Osteoblast (primary cell): ENCODE results near the gene DRAXIN. TPM values are rescaled to one million over a fixed set of nuclear protein-coding genes. Genes with fewer than 3 reads are reported as not detected.

Experiments used
- DNase-seq: peaks from one replicate; pipeline ENCODE4 v3.0.0; 2011; ENCODE audit warnings: low spot score, mixed read lengths; ENCODE audit not compliant: insufficient read length; ENCODE audit errors: missing footprints
- H2AFZ ChIP-seq: 2 replicates; pipeline ENCODE4 v1.6.0; 2011; ENCODE audit warnings: mild to moderate bottlenecking, low read length
- H3K27ac ChIP-seq: 2 replicates; pipeline ENCODE4 v1.5.1; 2011; ENCODE audit warnings: mild to moderate bottlenecking, low read depth, low read length, moderate library complexity
- H3K27me3 ChIP-seq: 2 replicates; pipeline ENCODE4 v1.6.0; 2012; ENCODE audit warnings: mild to moderate bottlenecking, control low read depth, inconsistent platforms, low read length, moderate library complexity; ENCODE audit not compliant: insufficient read depth
- H3K36me3 ChIP-seq: 2 replicates; pipeline ENCODE4 v1.5.1; 2011; ENCODE audit warnings: mild to moderate bottlenecking, low read length, control low read depth, moderate library complexity; ENCODE audit not compliant: insufficient read depth
- H3K4me1 ChIP-seq: 2 replicates; pipeline ENCODE4 v1.5.1; 2011; ENCODE audit warnings: mild to moderate bottlenecking, low read length, control low read depth, moderate library complexity; ENCODE audit not compliant: insufficient read depth
- H3K4me2 ChIP-seq: 2 replicates; pipeline ENCODE4 v1.6.0; 2011; ENCODE audit warnings: mild to moderate bottlenecking, low read length; ENCODE audit not compliant: insufficient read depth
- H3K4me3 ChIP-seq: fragments of 200-600 bp; sonication (generic); 3 replicates; pipeline ENCODE4 v1.5.1; 2012; ENCODE audit warnings: mild to moderate bottlenecking, low read length, inconsistent platforms; ENCODE audit not compliant: insufficient read depth
- H3K79me2 ChIP-seq: 2 replicates; pipeline ENCODE4 v1.6.0; 2012; ENCODE audit warnings: mild to moderate bottlenecking, low read length, control low read depth, inconsistent platforms; ENCODE audit not compliant: insufficient read depth
- H3K9me3 ChIP-seq: 2 replicates; pipeline ENCODE4 v1.5.1; 2011; ENCODE audit warnings: low read depth, low read length, control low read depth
- H4K20me1 ChIP-seq: 2 replicates; pipeline ENCODE4 v1.6.0; 2012; ENCODE audit warnings: mild to moderate bottlenecking, low read length, control low read depth; ENCODE audit not compliant: insufficient read depth
- CTCF ChIP-seq: IDR thresholded peaks from 2 replicates; pipeline ENCODE4 v1.5.1; 2011; ENCODE audit warnings: mild to moderate bottlenecking, low read depth, low read length, moderate library complexity; ENCODE audit errors: extremely low read depth
- total RNA-seq: library from RNA; depleted of rRNA; stranded (reverse); fragments of >200 nt; gene quantifications from 2 replicates; pipeline ENCODE4 v1.2.3, GENCODE V29; 2012

The DRAXIN gene
- total RNA-seq, 1 donor, result under 0.01 TPM

DNA sequence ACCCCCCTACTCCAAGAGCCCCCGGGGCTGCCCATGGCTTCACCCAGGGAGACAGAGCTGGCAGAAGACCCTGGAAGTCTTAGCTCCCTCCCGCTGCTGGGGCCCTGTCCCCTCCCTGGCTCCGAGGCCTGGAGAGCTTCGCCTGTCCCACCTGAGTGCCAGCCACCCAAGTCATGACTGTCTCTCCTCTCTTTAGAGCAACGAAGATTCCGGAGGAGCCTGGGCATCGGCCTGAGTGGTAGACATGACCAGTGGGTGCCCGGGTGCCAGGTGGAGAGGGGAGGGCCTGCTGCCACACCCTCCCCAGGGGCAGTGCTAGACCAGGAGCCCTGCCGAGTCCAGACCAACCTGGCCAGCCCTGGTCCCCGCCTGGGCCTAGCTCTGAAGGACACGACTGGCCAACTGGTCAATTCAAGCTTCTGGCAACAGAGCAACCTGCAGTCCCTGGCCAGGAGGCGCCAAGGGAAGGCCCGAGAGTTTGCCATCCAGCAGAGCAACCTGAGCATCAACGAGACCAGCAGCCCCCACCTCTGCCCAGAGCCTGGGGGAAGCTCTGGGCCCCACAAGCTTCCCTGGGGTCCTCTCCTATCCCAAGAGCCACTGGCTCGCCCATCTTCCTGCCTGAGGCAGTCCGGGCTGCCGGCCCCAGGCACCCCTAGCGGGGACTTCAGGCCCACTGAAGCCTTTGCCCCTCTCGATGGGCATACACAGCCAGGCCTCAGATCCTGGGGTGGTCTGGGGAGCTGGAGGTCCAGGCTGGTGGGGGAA is 74.3 kb downstream of the DRAXIN start:
- Histone ChIP-seq H3K4me1 (no peaks in the 10 kb centered on the region), H3K27me3 (peaks cover 23% of the 10 kb centered on the region), H3K27ac (no peak overlapping the region), H3K9me3 (no peaks in the 10 kb centered on the region), H2AFZ (no peak overlapping the region), H3K4me3 (no peak overlapping the region), H3K36me3 (no peaks in the 10 kb centered on the region), H3K4me2 (no peak overlapping the region), H3K79me2 (no peaks in the 10 kb centered on the region), H4K20me1 (no peaks in the 10 kb centered on the region)
- peak; percentile 45 for DNase-seq
- TF ChIP-seq CTCF, result no peak

GRCh38 chr1:11766429-11766776 is 74.9 kb downstream of the DRAXIN start:
- peak; percentile 68 for DNase-seq
- no peak for TF ChIP-seq CTCF
- Histone ChIP-seq H3K4me2 (no peak overlapping the region), H3K27me3 (peaks cover 22% of the 10 kb centered on the region), H3K79me2 (no peaks in the 10 kb centered on the region), H3K27ac (no peak overlapping the region), H3K36me3 (no peaks in the 10 kb centered on the region), H3K9me3 (no peaks in the 10 kb centered on the region), H4K20me1 (no peaks in the 10 kb centered on the region), H2AFZ (no peak overlapping the region), H3K4me3 (no peak overlapping the region), H3K4me1 (no peaks in the 10 kb centered on the region)

DNA sequence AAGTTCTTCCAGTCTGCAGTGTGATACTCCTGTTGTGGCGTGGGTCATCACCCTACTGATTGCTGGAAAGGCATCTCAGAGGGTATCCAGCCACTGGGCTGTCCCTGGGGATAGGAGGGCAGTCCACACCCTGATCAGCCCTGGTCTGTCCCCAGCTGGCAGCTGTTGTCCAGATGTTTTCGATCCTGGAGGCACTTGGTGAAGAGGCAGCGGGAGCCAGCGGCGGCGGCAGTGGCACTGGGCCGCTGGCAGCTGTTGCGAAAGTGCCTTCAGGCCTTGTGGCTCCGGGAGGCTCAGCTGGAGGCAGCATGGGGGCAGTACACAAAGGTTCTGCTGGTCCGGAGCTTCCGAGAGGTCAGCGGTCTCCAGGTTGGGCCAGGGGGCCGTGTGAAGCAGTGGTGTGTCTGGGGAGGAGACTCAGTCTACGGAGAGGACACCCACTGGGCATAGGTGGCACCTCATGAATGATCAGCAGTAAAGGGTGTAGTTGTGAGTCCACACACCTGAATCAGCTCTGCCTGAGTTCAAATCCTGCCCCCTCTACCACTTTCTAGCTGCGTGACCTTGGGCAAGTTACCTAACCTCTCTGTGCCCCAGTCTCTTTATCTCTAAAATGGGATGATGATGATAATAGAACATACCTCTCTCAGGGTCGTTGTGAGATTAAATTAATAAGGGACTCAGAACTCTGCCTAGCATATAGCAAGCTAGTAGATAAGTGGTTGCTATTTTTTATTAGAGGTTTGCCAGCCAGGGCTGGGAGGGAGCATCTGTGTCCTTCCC is 76.6 kb downstream of the DRAXIN start:
- Histone ChIP-seq H3K36me3 (no peaks in the 10 kb centered on the region), H3K4me1 (no peaks in the 10 kb centered on the region)
- DNase-seq, result peak; percentile 43

More for the DNA sequence above, 76.6 kb downstream of the DRAXIN start:
- H3K27ac ChIP-seq, result no peak overlapping the region
- TF ChIP-seq CTCF, result no peak
- no peaks in the 10 kb centered on the region for H3K79me2 ChIP-seq
- no peak overlapping the region for H2AFZ ChIP-seq
- peaks cover 8% of the 10 kb centered on the region for H3K27me3 ChIP-seq
- no peak overlapping the region for H3K4me2 ChIP-seq
- H3K9me3 ChIP-seq, result no peaks in the 10 kb centered on the region
- H3K4me3 ChIP-seq, result no peak overlapping the region
- H4K20me1 ChIP-seq, result no peaks in the 10 kb centered on the region
